ENCODE measurements around the gene LGR5. TPM values are rescaled to one million over a fixed set of nuclear protein-coding genes. Genes with fewer than 3 reads are reported as not detected.

The LGR5 gene
- total and polyA plus RNA-seq, 2 of the 8 experiments (the other 6 are each of a cell fraction or from before 2014, with no cell fraction given) = 0.08 to 0.19 TPM

GRCh38 chr12:71565535-71565934 lies 125.9 kb downstream of the LGR5 start:
- H4K5ac ChIP-seq (ENCODE audit: insufficient read length, low read depth, low read length) = no peak overlapping the region
- H3K23ac ChIP-seq (ENCODE audit: insufficient read length) = no peak overlapping the region
- no peak overlapping the region for H3K4me2 ChIP-seq (ENCODE audit: insufficient read depth in 1 of 2, low read depth in 2 of 2, low read length in 2 of 2)
- peaks cover 0 to 2% (median 0%) of the 10 kb centered on the region in 4 experiments; a peak in 2 of 7 replicates for H3K4me1 ChIP-seq (replicated peaks in 1 of 4; ENCODE audit: control insufficient read depth in 3 of 4, insufficient read depth in 4 of 4, low read length in 3 of 4)
- TF ChIP-seq MAFK (IDR thresholded peaks at IDR 0.05; ENCODE audit: low read depth, low read length) (0 out of 2 replicates have a peak, but pooled peaks have one; percentile 4), POLR2AphosphoS5 (IDR thresholded peaks at IDR 0.05; ENCODE audit: low read depth, low read length) (no peak)
- no peak overlapping the region for H2BK20ac ChIP-seq (ENCODE audit: low read length)
- H3K79me1 ChIP-seq (ENCODE audit: low read depth, low read length) = no peaks in the 10 kb centered on the region
- no peaks in the 10 kb centered on the region for H3K9me3 ChIP-seq (ENCODE audit: insufficient read depth in 2 of 2, low read depth in 1 of 2, low read length in 1 of 2)
- no peaks in the 10 kb centered on the region for H3K79me2 ChIP-seq (ENCODE audit: control insufficient read depth in 1 of 2, insufficient read depth in 2 of 2, low read length in 2 of 2)
- no peak overlapping the region for H3K4ac ChIP-seq (replicated peaks; ENCODE audit: insufficient read length, low read depth, low read length)
- no peak overlapping the region for H2AK5ac ChIP-seq (ENCODE audit: low read depth, low read length)
- no peak overlapping the region for H4K8ac ChIP-seq (ENCODE audit: extremely low read depth, insufficient read depth, low read length)
- no peaks in the 10 kb centered on the region for H4K20me1 ChIP-seq (replicated peaks in 1 of 2; ENCODE audit: control insufficient read depth in 1 of 2, insufficient read depth in 2 of 2, low read length in 2 of 2)
- no peak overlapping the region for H3K14ac ChIP-seq (ENCODE audit: insufficient read length)
- H3K18ac ChIP-seq (ENCODE audit: extremely low read depth, low read length) = no peak overlapping the region
- no peak overlapping the region for H3K9ac ChIP-seq (replicated peaks in 1 of 4; ENCODE audit: extremely low read depth in 1 of 4, low read depth in 3 of 4, low read length in 3 of 4)
- DNase-seq (ENCODE audit: low read depth in 1 of 2, low spot score in 2 of 2) (no peak), FAIRE-seq (no peak)
- H3K56ac ChIP-seq (replicated peaks; ENCODE audit: insufficient read length, low read depth, low read length) = no peak overlapping the region
- H2BK5ac ChIP-seq (ENCODE audit: low read depth, low read length) = no peak overlapping the region
- H3K36me3 ChIP-seq (ENCODE audit: control insufficient read depth in 2 of 4, insufficient read depth in 4 of 4, low read length in 3 of 4) = no peaks in the 10 kb centered on the region
- no peak overlapping the region for H2BK12ac ChIP-seq (ENCODE audit: low read depth, low read length)
- no peak overlapping the region for H2BK120ac ChIP-seq (replicated peaks; ENCODE audit: low read depth, low read length)
- H3K4me3 ChIP-seq (ENCODE audit: extremely low read depth in 1 of 4, insufficient read depth in 2 of 4, low read depth in 3 of 4, low read length in 4 of 4) = no peak overlapping the region
- no peaks in the 10 kb centered on the region for H3K23me2 ChIP-seq (ENCODE audit: low read depth, low read length)
- H3K27ac ChIP-seq (ENCODE audit: low read depth, low read length) = no peak overlapping the region
- no peak overlapping the region for H2AFZ ChIP-seq (ENCODE audit: low read length)
- ChIA-PET CTCF (ENCODE audit: partially characterized antibody) (interaction anchor here (0.6 to 1.4 kb wide), 3 partner anchors 14 to 189 kb away, joined by 3 to 5 read pairs (median 4); partner anchors contain the start of gene RAB21), POLR2A (ENCODE audit: partially characterized antibody) (no interaction called here)
- no peaks in the 10 kb centered on the region; a peak in 1 of 7 replicates for H3K27me3 ChIP-seq (replicated peaks in 1 of 4; ENCODE audit: control insufficient read depth in 3 of 4, extremely low read depth in 1 of 4, insufficient read depth in 3 of 4, low read length in 3 of 4)
- H2BK15ac ChIP-seq (ENCODE audit: low read length) = no peak overlapping the region
- 79% methylated on average over 1 of the region's 1 CpG; no CpG with 5 or more reads in 1 of the 2 experiments for WGBS, 2 experiments (ENCODE audit: extremely low coverage in 1 of 2, insufficient coverage in 1 of 2, insufficient read length in 1 of 2, insufficient replicate concordance in 2 of 2, low coverage in 1 of 2, low lambda C conversion rate in 2 of 2, missing lambda C conversion rate in 1 of 2)
- no peak overlapping the region for H4K91ac ChIP-seq (replicated peaks; ENCODE audit: insufficient read length, low read length)
